Midbrain (tissue), 1 donor: ENCODE measurements around the gene SYF2.
"Not testable (repeated sequence)": the region's sequence is repeated elsewhere in the genome, so short reads cannot be mapped to it uniquely, and the experiment has no call there.

ENCODE experiments used
- DNase-seq: peaks from one replicate; lab custom pipeline; 2025; lab: John Stamatoyannopoulos, UW

Gene SYF2

DNA sequence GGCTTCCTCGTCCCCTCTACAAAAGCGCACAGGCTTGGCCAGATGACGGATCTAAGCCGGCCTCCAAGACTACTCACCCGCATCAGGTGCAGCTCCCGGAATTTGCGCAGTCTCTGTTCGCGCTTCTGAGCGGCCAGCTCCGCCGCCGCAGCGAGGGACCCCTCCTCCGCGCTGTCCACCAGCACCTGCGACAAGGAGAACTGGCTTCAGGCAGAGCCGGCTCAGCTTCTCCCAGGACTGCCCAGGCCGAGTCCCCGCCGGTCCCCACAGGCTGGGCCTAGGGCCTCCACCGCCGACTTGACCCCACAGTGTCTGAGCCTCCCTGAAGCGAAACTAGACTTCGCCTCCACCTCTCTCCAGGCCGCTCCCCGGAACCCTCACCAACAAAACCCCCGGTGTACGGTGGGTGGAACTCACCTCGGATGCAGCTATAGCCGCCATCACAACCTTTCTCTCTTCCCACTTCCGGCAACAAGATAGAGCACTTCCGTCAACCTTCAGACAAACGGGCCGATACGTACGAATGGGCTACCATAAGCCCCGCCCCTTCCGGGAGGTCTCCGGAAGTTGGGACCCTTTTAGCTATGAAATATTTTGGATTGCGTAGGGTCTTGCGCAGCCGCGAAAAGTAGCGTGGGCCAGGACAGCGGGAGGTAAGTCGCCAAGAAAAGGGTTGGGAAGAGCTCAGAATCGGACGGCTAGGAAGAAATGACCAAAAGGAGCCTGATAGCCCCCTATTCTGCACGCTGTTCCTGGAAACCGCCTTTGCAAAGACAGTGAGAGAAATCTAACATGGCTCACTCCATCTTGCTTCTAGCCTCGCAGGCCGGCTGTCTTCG is at the start of gene SYF2:
SYF2 (minus strand) TSS at position 476 of the 839 bp plus-strand sequence; CDS start at position 441, 35 bp downstream.
- DNase-seq = peak; percentile 91

DNA sequence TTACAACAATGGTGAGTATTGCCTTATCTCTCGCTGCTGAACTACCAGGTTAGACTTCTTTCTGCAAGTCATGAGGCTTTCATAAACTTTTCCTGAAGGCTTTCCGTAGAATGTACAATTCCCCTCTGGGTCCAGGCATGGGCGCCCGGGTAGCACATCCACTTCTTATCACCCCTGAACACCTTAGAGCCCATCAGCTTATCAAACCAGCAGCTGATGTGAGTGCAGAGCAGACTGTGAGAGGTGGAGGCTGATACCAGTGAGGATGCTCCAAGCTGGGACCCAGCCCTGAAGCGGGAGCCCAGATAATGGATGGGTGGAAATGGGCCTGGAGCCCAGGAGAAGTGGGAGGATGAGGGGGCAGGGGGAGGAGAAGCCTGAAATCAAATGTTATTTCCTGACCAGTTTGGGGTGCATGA is 47.4 kb upstream of the SYF2 start:
- DNase-seq = not testable (repeated sequence)

DNA sequence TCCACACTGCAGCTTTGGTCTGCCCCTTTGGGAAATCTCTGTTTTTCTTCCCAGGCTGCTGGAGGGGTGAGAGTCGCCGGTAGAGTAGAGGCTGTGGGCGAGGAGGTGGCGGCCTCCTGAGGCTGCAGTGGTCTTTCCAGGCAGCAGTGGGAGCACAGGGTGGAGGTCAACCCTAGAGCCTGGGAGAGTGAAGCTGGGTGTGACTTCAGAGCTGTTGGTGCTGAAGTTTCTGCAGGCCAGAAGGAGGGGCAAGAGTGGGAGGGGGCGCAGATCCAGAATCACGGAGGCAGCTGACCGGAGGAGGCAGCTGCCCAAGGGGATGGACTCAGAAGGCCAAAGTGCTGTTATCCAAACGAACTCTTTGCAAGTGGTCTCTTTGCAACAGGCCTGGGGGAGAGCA is 46.5 kb upstream of the SYF2 start:
- not testable (repeated sequence) for DNase-seq

DNA sequence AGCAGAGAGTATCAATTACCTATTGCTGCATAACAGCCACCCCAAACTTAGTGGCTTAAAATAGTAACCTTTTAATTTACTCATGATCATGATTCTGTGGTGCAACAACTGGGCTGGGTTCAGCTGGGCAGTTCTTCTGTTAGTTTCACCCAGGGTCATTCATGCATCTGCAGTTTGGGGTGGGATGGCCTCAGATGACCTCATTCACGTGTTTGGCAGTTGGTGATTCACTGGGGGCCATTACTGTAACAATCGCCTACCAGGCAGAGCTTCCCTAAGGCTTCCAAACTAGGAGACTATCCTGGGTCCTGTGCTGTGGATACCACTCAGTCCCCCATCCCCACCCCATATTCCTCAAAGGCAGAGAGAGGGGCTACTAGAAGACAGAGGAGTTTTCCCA is 46.1 kb upstream of the SYF2 start:
- DNase-seq = not testable (repeated sequence)

DNA sequence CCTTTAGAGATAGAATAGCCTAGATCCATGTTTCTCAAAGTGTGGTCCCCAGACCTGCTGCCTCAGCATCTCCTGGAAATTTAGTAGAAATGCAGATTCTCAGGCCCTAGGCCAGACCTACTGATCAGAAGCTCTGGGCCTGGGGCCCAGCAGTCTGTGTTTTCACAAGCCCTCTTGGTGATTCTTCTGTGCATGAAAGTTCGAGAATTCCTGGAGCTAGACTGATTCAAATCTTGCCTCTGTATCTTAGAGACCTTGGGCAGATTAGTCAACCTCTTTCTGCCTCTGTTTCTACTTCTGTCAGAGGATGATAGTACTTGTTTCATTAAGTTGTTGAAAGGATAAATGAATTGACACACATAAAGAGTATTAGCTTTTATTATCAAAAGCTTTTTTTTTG is 45.0 kb upstream of the SYF2 start:
- DNase-seq = not testable (repeated sequence)

DNA sequence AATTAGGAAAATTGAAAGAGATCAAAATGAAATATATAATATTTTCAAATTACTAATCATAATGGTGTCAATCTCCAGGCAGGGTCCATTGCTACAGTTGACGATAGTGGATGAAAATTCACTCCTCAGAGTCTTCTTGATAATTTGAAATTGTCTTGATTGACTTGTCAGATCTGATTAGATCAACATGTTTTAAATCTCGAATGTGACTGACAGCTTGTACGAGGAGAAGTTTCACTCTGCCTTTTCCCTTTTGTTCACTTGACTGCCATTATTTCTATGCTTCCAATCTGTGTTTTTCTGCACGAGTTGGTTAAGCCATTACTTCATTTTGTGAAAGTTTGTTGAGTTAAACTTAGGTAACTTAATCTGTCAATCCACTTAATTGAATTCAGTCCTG is 43.3 kb upstream of the SYF2 start:
- not testable (repeated sequence) for DNase-seq

DNA sequence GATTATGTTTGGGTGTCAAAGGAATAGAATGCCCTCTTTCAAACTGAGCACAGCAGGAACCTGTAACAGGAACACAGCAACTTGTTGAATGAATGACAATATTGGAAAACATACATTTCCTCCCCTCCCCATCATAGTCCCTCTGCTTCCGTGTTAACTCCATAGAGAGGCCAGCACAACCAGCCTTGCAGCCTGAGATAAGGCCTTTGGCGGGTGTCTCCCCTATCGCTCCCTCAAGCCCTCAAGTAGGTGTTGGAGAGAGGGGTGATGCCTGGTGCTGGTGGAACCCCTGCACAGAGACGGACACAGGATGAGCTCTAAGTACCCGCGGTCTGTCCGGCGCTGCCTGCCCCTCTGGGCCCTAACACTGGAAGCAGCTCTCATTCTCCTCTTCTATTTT is 39.9 kb upstream of the SYF2 start, which contains the start of gene RHD:
RHD (plus strand) TSS at position 272 of the 400 bp plus-strand sequence; CDS start at position 311, 39 bp downstream.
- not testable (repeated sequence) for DNase-seq

DNA sequence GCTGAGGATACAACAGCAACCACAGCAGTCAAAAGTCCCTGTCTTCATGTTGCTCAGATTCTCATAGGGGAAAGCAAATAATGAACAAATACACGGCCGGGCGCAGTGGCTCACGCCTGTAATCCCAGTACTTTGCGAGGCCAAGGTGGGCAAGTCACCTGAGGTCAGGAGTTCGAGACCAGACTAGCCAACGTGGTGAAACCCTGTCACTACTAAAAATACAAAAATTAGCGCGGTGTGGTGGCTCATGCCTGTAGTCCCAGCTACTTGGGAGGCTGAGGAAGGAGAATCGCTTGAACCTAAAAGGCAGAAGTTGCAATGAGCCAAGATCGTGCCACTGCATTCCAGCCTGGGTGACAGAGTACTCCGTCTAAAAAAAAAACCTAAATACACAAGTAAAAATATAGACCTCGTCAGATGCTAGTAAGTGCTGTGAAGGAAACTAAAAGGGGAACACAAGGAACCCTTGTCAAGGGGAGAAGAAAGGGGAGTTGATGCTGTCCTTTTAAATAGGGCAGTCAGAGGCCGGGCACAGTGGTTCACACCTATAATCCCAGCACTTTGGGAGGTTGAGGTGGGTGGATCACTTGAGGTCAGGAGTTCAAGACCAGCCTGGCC is 36.0 kb upstream of the SYF2 start:
- DNase-seq = not testable (repeated sequence)

DNA sequence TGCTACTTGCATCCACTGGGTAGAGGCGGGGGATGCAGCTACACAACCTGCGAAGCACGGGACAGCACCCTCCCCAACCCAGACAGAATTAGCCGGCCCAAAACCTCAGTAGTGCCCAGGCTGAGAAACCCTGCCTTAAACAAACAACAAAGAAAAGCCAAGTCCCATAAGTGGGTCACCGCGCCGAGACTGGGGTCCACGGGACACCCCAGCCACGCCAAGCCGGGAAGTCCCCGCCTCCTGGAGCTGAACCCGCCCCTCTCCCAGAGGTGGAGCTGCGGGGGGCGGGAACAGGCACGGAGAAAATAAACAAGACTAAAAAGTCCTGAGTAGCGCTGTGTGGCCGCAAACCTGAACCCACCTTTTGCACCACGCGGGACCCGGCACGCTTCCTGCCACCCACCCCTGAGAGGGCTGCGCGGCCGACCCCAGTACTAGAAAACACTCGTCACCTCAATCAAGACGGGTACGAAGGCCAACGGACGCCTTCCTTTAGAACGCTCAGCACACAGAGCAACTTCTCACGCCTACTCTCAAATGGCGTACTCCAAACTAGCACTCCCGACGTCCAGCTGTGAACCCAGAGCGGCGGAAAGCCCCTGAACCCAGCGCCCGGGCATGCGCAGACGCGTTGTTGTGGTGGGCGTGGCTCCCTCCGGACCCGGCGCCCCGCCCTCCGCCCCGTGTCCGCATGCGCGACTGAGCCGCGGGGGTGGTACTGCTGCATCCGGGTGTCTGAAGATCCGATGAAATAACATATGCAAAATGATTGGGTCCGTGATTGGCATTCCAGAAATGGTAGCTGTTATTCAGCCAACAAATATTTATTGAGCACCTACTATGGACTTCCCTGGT is 35.2 kb upstream of the SYF2 start:
- peak; percentile 69 for DNase-seq

DNA sequence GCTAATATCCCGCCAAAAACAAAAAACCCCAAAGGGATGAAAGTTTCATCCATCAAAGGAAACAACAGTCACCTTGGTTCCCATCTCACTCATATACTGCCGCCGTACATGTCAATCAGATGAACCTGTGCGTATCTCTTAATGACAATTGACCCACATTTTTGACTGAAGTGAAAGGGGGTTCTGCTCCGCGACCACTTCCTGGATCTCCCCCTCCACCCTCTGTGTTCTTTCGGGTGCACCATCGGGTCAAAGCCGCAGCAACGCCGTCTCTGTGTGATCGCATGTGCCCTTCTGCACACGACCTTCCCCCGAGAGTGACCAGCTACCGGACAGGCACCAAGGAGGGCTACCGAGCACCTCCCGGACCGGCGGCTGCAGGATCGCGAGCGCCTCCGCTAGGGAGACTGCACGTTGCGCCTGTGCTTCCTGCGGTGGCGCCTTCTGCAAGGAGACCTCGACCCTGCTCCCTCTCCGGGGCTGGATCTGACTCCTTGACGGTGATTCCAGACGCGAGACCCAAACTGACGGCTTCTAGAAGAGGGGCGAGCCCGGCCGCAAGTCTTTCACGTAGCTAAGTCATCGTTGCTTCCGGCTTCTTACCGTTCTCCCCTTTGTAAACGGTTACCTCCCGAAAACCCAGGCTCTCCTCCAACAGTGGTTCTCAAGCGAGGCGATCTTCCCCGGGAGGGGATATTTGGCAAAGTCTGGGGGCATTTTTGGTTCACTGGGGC is 34.4 kb upstream of the SYF2 start:
- DNase-seq = not testable (repeated sequence)

DNA sequence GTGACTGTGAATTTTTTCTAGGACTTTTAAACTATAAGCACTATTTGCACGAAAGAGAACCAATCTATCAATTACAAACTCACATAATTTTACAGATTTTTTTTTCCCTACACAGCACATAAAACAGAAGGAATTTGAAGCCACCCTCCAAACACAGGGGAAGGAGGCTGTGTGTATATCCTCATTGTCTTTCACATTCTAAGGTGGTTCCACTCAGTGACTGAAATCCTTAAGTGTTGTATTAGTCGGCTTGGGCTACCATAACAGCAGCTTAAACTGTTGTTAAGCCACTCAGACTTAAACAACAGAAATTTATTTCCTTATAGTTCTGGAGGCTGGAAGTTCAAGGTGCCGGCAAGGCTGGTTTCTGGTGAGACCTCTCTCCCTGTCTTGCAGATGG is 28.0 kb upstream of the SYF2 start:
- DNase-seq = not testable (repeated sequence)

DNA sequence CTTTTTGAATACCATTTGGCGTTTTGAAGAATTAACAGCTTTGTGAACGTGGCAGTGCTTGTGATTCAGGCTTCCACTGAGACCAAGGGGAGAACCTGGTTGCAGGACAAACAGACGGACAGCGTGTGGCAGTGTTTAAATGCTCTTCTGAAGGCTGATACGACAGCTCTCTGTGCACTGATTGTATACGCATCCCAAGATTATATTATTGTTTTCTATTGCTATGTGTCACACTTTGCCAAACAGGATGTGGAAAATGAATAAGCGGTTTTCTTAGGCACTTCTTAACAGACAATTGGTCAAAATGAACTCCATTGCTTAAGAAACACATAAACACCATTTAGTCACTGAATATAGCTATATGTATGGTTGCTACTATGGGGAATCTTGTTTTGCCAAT is 27.5 kb upstream of the SYF2 start:
- not testable (repeated sequence) for DNase-seq

DNA sequence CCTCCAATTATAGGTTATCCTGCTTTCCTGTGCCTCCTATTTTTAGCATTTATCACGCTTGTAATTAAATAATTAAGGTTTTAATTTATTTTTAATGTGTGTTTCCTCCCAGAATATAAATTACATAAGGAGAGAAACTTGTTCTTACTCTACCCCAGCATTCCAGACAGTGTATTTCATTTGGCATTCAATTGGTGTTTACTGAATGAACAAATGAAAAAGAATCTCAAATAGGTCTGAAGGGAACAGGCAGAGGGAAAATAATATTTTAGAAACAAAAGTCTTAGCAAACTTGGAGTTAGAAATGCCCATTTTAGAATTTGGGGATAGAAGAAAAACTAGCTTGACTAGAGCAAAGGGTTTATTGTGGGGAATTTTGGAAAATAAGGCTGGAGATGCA is 24.9 kb upstream of the SYF2 start:
- no peak for DNase-seq

DNA sequence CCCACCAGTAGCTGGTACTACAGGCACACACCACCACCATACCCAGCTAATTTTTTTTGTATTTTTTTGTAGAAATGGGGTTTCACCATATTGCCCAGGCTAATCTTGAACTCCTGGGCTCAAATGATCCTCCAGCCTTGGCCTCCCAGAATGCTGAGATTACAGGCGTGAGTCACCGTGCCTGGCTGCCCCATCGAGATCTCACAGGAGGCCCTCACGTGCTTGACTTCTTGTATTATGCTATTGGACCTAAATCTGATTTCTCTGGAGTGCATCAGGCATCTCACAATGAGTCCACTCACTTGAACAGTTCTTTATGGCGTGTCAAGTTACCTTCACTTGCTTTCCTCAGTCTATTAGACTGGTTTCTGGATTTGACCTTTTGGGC is 24.3 kb upstream of the SYF2 start:
- no peak for DNase-seq

DNA sequence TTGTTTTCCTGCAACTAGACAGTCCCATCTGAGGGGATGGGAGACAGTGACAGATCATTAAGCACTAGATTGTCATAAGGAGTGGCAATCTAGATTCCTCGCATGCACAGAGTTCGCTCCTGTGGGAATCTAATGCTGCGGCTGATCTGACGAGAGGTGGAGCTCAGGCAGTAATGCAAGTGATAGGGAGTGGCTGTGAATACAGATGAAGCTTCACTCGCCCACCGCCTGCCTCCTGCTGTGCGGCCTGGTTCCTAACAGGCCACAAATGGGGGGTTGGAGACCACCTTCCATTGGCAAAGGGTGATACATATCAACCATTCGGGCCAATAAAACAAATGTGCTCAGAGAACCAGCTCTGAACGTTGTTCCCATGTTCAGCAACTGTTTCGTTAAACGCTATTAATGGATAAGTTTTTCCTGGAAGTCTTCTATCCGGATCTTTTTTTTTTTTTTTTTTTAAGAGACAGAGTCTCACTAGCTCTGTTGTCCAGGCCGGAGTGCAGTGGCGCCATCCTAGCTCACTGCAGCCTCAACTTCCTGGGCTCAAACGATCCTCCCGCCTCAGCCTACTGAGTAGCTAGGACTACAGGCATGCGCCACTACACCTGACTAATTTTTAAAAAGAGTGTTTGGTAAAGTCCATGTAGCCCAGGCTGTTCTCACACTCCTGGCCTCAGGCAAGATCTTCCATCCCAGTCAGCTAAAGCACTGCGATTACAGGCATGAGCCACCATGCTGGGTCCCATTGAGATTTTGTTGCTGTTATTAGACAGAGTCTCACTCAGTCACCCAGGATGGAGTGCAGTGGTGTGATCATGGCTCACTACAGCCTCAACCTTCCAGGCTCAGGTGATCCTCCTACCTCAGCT is 23.6 kb upstream of the SYF2 start:
- no peak for DNase-seq

DNA sequence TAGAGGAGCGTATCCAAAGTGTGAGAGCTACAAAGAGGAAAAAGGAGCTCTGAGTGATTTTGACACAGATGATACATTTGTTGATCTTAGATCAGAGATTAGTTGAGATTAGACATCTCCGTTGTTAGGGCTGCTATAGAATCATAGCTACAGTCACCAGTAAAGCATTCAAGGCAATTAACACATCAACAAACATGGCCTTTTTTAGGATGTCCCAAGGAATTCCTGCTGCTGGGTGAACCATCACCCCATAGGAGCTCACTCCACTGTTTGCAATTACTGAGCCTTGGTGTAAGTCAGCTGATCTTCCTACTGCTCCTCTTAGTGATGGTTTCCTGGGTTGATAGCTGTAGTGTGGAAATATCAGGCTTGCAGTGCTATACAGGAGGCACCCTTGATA is 21.6 kb upstream of the SYF2 start:
- no peak for DNase-seq

DNA sequence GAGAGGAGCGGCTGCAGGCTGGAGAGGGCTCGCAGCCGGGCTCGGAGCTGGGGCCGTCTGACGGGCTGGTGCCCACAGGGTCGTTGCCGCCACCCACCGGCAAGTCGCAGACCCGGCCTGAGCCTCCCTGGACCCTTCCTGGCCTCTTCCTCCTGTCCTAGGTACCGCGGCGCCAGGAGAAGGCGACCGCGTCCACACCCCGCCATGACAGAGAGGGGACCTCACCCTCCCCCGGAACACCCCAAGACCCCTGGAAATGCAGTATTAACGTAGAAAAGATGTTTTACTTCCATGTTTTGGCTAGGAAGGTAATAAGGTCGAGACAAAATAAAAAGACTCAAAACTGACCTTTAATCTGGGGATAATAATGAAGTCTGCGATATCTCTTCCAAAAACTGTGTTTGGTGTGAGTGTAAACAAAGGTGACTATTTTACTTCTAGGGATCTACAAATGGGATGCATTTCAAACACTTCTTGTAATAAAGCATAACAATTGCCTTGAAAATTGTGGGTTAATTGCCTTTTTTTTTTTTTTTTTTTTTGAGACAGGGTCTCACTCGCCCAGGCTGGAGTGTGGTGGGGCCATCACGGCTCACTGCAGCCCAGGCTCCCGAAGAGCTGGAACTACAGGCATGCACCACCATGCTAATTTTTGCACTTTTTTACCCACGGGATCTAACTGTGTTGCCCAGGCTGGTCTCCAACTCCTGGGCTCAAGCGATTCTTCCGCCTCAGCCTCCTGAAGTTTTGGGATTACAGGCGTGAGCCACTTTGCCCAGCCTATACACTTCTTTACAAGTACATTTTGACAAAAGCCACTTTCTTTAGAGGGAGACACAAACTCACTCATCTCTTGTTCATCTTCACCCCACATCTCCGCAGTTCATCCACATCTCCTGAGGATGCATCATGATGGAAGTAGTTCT is 15.8 kb upstream of the SYF2 start:
- DNase-seq = no peak

DNA sequence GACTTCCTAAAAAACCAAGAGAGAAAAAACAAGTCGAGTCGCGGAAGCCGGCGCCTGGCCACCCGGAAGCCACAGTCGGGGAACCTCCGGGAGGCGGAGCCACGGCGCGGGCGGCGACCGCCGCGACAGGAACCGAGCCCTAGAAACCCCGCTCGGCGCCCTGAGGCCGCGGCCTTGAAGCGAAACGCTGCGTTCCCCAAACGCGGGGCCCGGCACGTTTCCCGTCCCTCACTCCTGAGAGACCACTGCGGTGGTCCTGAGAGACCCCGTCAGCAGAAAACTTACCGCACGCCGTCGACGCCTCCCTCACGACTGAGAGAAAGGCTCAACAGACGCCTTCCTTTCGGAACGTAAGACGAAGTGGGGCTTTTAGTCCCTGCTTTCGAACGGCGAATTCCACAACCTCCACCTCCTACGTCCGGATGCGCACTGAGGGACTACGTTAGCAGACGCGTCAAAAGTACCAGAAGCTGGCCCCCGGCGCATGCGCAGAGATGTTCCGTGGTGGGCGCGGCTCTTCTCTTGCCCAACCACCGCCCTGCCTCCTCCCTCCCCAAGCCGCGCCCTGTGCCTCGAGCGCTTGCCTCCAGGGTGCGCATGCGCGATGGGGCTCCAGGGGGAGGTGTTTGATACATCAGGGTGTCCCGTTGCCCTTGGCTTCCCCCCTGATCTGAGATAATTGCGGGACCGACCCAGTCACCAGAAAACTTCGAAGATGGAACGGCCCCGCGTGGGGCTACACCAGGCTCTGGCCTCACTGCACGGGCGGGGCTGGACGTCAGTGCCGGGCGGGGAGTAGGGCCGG is 14.9 kb upstream of the SYF2 start, which contains the start of gene RSRP1:
RSRP1 (minus strand) TSS at position 431 of the 805 bp plus-strand sequence. CDS start 491 bp downstream, outside the sequence.
- peak; percentile 99 for DNase-seq
